ENCODE results near the gene ZBTB7B.

Gene ZBTB7B

DNA sequence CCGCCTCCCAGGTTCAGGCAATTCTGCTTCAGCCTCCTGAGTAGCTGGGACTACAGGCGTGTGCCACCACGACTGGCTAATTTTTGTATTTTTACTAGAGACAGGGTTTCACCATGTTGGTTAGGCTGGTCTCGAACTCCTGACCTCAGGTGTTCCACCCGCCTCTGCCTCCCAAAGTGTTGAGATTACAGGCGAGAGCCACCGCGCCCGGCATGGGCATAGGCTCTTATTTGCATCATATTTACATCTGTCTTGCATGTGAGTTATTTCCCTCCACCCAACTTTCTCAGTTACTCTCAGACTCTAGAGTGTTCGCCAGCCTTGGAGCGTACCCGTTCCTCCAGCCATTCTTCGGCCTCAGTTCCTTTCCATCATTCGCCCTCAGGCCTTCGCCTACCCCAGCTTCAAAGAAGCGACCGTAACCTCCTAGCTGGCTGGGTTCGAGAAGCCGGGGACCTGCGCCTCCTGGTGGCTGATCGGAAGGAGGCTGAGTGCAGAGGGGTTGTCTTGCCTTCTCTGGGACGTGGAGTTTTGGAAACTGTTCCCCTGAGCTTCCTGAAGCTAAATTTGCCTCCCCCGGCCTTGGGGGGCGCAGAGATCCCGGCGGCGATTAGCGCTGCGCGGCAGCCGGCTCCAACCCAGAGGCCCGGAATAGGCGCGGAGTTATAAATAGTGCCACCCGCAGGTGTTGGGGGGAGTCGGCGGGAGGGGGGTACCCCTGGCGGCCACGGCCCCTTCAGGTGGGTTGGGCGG lies 3.6 kb upstream of the ZBTB7B start (continued):
- TF ChIP-seq ZNF843 (tag by site-specific recombination; IDR thresholded peaks at IDR 0.05) (no peak), ZNF624 (tag by site-specific recombination; IDR thresholded peaks at IDR 0.05) (0 out of 2 replicates have a peak, but pooled peaks have one; percentile 39), ZBTB17 (tag by site-specific recombination; IDR thresholded peaks at IDR 0.05) (peak; percentile 76), ZNF394 (tag by site-specific recombination; IDR thresholded peaks at IDR 0.05; ENCODE audit: borderline replicate concordance) (peak; percentile 45; the same call in 1 of the 2 replicates), ZNF596 (tag by site-specific recombination; IDR thresholded peaks at IDR 0.05) (no peak)

DNA sequence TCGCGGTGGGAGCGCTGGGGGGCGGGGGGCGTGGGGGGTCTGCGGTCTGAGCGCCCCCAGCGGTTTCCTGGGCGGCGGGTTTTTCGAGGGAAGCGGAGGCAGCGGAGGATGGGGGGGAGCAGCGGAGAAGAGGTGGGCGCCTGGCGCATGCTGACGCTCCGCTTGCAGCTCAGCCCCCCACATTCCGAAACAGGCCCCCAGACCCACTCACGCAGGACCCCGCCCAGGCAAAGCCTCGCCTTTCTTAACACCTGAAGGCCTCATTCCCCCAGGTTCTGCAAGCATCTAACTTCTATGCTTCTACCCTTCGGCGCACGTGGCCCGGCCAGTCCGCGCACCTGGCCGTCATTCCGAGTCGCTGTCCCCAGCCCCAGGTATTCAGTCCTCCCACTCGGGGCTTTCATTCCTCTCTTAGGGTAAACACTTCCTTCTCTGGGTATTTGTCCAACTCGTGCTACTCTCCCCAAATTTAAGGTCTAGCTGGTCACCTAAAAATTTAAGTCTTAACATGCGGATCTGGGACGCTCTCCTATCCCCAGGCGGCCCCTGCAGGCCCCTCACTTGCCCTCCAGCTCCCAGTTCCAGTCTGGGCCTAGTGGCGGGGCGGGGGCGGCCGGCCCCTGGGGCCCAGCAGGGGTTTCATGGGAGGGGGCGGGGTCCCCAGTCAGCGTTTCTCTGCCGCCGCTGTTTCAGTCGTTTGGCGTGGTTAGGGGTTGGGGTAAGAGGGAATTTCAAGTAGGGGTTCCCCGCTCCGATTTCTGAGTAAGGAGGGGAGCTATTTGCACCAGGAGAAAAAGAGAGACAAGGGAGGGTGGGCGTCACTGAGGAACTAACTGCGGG lies 2.8 kb upstream of the ZBTB7B start:
- H3K4me1 ChIP-seq (ENCODE audit: control insufficient read depth, insufficient read depth, low read length), result peaks cover 13% of the 10 kb centered on the region
- TF ChIP-seq ZNF791 (tag by site-specific recombination; IDR thresholded peaks at IDR 0.05), result no peak
- no peak for TF ChIP-seq ZNF221 (tag by site-specific recombination; IDR thresholded peaks at IDR 0.05; ENCODE audit: borderline replicate concordance)
- TF ChIP-seq ZBTB48 (tag by site-specific recombination; IDR thresholded peaks at IDR 0.05), result peak; percentile 91
- TF ChIP-seq ZBTB20 (tag by site-specific recombination; IDR thresholded peaks at IDR 0.05), result peak; percentile 44; the same call in 1 of the 2 replicates
- TF ChIP-seq SP3 (tag by site-specific recombination; IDR thresholded peaks at IDR 0.05), result peak; percentile 6
- TF ChIP-seq ZFP69B (tag by site-specific recombination; IDR thresholded peaks at IDR 0.05), result peak; percentile 23; the same call in 1 of the 2 replicates
- TF ChIP-seq, protein P1, sequence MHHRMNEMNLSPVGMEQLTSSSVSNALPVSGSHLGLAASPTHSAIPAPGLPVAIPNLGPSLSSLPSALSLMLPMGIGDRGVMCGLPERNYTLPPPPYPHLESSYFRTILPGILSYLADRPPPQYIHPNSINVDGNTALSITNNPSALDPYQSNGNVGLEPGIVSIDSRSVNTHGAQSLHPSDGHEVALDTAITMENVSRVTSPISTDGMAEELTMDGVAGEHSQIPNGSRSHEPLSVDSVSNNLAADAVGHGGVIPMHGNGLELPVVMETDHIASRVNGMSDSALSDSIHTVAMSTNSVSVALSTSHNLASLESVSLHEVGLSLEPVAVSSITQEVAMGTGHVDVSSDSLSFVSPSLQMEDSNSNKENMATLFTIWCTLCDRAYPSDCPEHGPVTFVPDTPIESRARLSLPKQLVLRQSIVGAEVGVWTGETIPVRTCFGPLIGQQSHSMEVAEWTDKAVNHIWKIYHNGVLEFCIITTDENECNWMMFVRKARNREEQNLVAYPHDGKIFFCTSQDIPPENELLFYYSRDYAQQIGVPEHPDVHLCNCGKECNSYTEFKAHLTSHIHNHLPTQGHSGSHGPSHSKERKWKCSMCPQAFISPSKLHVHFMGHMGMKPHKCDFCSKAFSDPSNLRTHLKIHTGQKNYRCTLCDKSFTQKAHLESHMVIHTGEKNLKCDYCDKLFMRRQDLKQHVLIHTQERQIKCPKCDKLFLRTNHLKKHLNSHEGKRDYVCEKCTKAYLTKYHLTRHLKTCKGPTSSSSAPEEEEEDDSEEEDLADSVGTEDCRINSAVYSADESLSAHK (tag by site-specific recombination; IDR thresholded peaks at IDR 0.05), result 0 out of 2 replicates have a peak, but pooled peaks have one; percentile 24
- no peak for TF ChIP-seq ZBTB21 (tag by site-specific recombination; IDR thresholded peaks at IDR 0.05)
- no peak for TF ChIP-seq ZNF510 (tag by site-specific recombination; IDR thresholded peaks at IDR 0.05; ENCODE audit: insufficient replicate concordance)
- TF ChIP-seq ZNF530 (tag by site-specific recombination; IDR thresholded peaks at IDR 0.05; ENCODE audit: low read depth), result no peak
- TF ChIP-seq ZBTB8A (tag by site-specific recombination; IDR thresholded peaks at IDR 0.05), result peak; percentile 10
- TF ChIP-seq ZNF677 (tag by site-specific recombination; IDR thresholded peaks at IDR 0.05), result no peak
- TF ChIP-seq ZNF114 (tag by site-specific recombination; IDR thresholded peaks at IDR 0.05), result no peak
- TF ChIP-seq ZXDB (tag by site-specific recombination; IDR thresholded peaks at IDR 0.05), result peak; percentile 90
- TF ChIP-seq, protein P2, sequence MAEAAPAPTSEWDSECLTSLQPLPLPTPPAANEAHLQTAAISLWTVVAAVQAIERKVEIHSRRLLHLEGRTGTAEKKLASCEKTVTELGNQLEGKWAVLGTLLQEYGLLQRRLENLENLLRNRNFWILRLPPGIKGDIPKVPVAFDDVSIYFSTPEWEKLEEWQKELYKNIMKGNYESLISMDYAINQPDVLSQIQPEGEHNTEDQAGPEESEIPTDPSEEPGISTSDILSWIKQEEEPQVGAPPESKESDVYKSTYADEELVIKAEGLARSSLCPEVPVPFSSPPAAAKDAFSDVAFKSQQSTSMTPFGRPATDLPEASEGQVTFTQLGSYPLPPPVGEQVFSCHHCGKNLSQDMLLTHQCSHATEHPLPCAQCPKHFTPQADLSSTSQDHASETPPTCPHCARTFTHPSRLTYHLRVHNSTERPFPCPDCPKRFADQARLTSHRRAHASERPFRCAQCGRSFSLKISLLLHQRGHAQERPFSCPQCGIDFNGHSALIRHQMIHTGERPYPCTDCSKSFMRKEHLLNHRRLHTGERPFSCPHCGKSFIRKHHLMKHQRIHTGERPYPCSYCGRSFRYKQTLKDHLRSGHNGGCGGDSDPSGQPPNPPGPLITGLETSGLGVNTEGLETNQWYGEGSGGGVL (tag by site-specific recombination; IDR thresholded peaks at IDR 0.05), result peak; percentile 55
- TF ChIP-seq ZNF433 (tag by site-specific recombination; IDR thresholded peaks at IDR 0.05; ENCODE audit: low read depth), result no peak
- no peak for TF ChIP-seq ZNF404 (tag by site-specific recombination; IDR thresholded peaks at IDR 0.05)
- no peak for TF ChIP-seq ZNF133 (tag by site-specific recombination; IDR thresholded peaks at IDR 0.05)
- TF ChIP-seq, protein P3, sequence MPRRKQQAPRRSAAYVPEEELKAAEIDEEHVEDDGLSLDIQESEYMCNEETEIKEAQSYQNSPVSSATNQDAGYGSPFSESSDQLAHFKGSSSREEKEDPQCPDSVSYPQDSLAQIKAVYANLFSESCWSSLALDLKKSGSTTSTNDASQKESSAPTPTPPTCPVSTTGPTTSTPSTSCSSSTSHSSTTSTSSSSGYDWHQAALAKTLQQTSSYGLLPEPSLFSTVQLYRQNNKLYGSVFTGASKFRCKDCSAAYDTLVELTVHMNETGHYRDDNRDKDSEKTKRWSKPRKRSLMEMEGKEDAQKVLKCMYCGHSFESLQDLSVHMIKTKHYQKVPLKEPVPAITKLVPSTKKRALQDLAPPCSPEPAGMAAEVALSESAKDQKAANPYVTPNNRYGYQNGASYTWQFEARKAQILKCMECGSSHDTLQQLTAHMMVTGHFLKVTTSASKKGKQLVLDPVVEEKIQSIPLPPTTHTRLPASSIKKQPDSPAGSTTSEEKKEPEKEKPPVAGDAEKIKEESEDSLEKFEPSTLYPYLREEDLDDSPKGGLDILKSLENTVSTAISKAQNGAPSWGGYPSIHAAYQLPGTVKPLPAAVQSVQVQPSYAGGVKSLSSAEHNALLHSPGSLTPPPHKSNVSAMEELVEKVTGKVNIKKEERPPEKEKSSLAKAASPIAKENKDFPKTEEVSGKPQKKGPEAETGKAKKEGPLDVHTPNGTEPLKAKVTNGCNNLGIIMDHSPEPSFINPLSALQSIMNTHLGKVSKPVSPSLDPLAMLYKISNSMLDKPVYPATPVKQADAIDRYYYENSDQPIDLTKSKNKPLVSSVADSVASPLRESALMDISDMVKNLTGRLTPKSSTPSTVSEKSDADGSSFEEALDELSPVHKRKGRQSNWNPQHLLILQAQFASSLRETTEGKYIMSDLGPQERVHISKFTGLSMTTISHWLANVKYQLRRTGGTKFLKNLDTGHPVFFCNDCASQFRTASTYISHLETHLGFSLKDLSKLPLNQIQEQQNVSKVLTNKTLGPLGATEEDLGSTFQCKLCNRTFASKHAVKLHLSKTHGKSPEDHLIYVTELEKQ (tag by site-specific recombination; IDR thresholded peaks at IDR 0.05; ENCODE audit: borderline replicate concordance), result no peak
- no peak for TF ChIP-seq ZNF529 (tag by site-specific recombination; IDR thresholded peaks at IDR 0.05; ENCODE audit: insufficient replicate concordance)

More for the DNA sequence above, 2.8 kb upstream of the ZBTB7B start:
- Histone ChIP-seq H3K9me3 (ENCODE audit: control insufficient read depth, insufficient read depth, low read depth, low read length) (no peaks in the 10 kb centered on the region), H3K27ac (ENCODE audit: extremely low read depth, low read depth, low read length) (peak overlapping the region; percentile 77), H3K36me3 (ENCODE audit: control insufficient read depth in 2 of 2, insufficient read depth in 1 of 2, low read length in 2 of 2) (no peaks in the 10 kb centered on the region), H3K4me3 (ENCODE audit: low read depth, low read length) (peak overlapping the region; percentile 11; the same call in 1 of the 2 replicates)
- ChIA-PET CTCF (interaction anchor here (0.6 to 8.9 kb wide), 26 partner anchors 8 to 1323 kb away, joined by 3 to 55 read pairs (median 4); partner anchors contain the start of genes FLAD1, PBXIP1, PYGO2 and SHC1), POLR2A (interaction anchor here (0.7 to 1.8 kb wide), 7 partner anchors 12 to 79 kb away, joined by 3 to 8 read pairs (median 3); partner anchors contain the start of genes ADAM15, EFNA3, FLAD1 and PBXIP1)

Data from HEK293 (cell line).